AG08396 (cell line): ENCODE measurements around the gene RBM5.

Experiments
- DNase-seq: peaks from one replicate; pipeline ENCODE4 v3.0.0; 2012; ENCODE audit warnings: low spot score, mixed read lengths

RBM5 gene

GRCh38 chr3:50160561-50160983, 71.9 kb downstream of the RBM5 start:
- DNase-seq = no peak

GRCh38 chr3:50161320-50161719, 72.6 kb downstream of the RBM5 start:
- no peak for DNase-seq

GRCh38 chr3:50162034-50162883, 73.5 kb downstream of the RBM5 start:
- no peak for DNase-seq

GRCh38 chr3:50163572-50164455, 75.1 kb downstream of the RBM5 start:
- peak; percentile 94 for DNase-seq

- DNase-seq = no peak
These were observed 75.8 kb downstream of the RBM5 start for GRCh38 chr3:50164481-50164880.

GRCh38 chr3:50164984-50165909, 76.5 kb downstream of the RBM5 start:
- DNase-seq = peak; percentile 67

GRCh38 chr3:50165910-50166538, 77.3 kb downstream of the RBM5 start:
- DNase-seq = no peak

- DNase-seq = no peak
These were observed 77.9 kb downstream of the RBM5 start for GRCh38 chr3:50166620-50167019.

GRCh38 chr3:50167069-50167840, 78.5 kb downstream of the RBM5 start:
- DNase-seq = no peak

GRCh38 chr3:50167841-50168209, 79.1 kb downstream of the RBM5 start:
- no peak for DNase-seq

- no peak for DNase-seq
These were observed 79.7 kb downstream of the RBM5 start for GRCh38 chr3:50168388-50168787.
